ENCODE results near the gene NGLY1. TPM values are rescaled to one million over a fixed set of nuclear protein-coding genes. Genes with fewer than 3 reads are reported as not detected.

NGLY1 gene
- total RNA-seq, 2 experiments from 2014 or later, result 46.0 to 46.2 TPM

DNA sequence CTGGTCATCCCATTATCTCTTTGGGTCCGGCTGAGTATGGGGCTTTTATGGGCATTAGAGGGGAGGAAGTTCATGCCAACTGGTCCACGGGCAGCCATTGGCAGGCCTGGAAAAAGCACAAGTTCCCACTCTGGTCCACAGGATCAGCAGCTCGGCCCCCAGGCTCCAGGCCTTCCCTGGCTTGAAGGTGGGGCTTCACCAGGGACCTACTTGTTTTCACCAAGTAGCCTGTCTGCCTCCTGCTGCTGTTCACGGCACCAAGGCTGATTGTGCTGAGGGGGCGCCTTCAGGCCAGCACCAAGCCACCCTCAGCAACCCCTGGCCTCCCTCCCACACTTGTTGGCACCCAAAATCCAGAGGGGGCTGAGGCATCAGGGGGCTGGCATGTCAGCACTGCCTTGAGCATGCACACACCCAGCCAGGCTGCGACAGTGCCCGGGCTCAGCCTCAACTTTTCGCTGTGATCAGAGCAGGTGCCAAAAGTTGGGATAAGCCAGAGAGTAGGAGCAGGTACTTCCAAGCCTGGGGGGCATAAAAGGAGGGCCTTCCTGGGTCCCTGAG lies 109.4 kb downstream of the NGLY1 start:
- CTCF ChIA-PET, result interaction anchor here (0.6 kb wide), 1 partner anchor 94 kb away, joined by 3 read pairs; no protein-coding TSS in a partner anchor
- H3K36me3 Mint-ChIP-seq (ENCODE audit: low read depth), result no peaks in the 10 kb centered on the region
- POLR2A ChIA-PET, result no interaction called here

More for the DNA sequence above, 109.4 kb downstream of the NGLY1 start:
- Mint-ChIP-seq H3K4me1 (ENCODE audit: low read depth) (no peaks in the 10 kb centered on the region), H3K4me3 (no peak overlapping the region), H3K27me3 (peaks cover 6% of the 10 kb centered on the region), H3K27ac (no peak overlapping the region), H3K9me3 (no peaks in the 10 kb centered on the region)
- DNase-seq (no peak), ATAC-seq (ENCODE audit: poor library complexity) (no peak)
- Histone ChIP-seq H3K36me3 (ENCODE audit: insufficient read depth, low read length) (no peaks in the 10 kb centered on the region), H3K4me1 (ENCODE audit: insufficient read depth, low read length) (no peaks in the 10 kb centered on the region), H3K4me3 (ENCODE audit: low read length) (no peak overlapping the region), H3K27ac (ENCODE audit: low read depth in 1 of 2, low read length in 2 of 2) (no peak overlapping the region), H3K9me3 (ENCODE audit: control insufficient read depth in 1 of 2, insufficient read depth in 1 of 2, low read length in 2 of 2) (peaks cover 0 to 12% of the 10 kb centered on the region in 2 experiments), H3K27me3 (ENCODE audit: control insufficient read depth in 1 of 2, insufficient read depth in 2 of 2, low read length in 2 of 2) (peaks cover 0 to 3% of the 10 kb centered on the region in 2 experiments)
- intact Hi-C loops (cut with DNase I, micrococcal nuclease), result loop anchor here in 1 of 2 experiments (5.0 kb wide), 1 partner anchor 43 kb away; no protein-coding TSS in a partner anchor
- TF ChIP-seq, protein P1, sequence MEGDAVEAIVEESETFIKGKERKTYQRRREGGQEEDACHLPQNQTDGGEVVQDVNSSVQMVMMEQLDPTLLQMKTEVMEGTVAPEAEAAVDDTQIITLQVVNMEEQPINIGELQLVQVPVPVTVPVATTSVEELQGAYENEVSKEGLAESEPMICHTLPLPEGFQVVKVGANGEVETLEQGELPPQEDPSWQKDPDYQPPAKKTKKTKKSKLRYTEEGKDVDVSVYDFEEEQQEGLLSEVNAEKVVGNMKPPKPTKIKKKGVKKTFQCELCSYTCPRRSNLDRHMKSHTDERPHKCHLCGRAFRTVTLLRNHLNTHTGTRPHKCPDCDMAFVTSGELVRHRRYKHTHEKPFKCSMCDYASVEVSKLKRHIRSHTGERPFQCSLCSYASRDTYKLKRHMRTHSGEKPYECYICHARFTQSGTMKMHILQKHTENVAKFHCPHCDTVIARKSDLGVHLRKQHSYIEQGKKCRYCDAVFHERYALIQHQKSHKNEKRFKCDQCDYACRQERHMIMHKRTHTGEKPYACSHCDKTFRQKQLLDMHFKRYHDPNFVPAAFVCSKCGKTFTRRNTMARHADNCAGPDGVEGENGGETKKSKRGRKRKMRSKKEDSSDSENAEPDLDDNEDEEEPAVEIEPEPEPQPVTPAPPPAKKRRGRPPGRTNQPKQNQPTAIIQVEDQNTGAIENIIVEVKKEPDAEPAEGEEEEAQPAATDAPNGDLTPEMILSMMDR (IDR thresholded peaks at IDR 0.05), result no peak

Other genes starting within 250 kb of the NGLY1 start
- gene TOP2B, start 118.5 kb downstream of the NGLY1 start, total RNA-seq, result 10 to 100 TPM; 79.7 to 80.4 TPM
- 1 to 10 TPM; 6.2 to 7.9 TPM for gene OXSM, start 6.6 kb upstream of the NGLY1 start, total RNA-seq

All from CD4-positive, alpha-beta T cell (primary cell).